GM21526 (cell line): ENCODE measurements around the gene CELSR2.
"Not testable (repeated sequence)": the region's sequence is repeated elsewhere in the genome, so short reads cannot be mapped to it uniquely, and the experiment has no call there.

Experiments
- ATAC-seq: cut with Tn5 transposase; IDR thresholded peaks from one replicate; pipeline ENCODE4 v1.9.1; 2021; ENCODE audit warnings: moderate library complexity; ENCODE audit not compliant: unreplicated experiment, low FRiP score

The CELSR2 gene, protein sequence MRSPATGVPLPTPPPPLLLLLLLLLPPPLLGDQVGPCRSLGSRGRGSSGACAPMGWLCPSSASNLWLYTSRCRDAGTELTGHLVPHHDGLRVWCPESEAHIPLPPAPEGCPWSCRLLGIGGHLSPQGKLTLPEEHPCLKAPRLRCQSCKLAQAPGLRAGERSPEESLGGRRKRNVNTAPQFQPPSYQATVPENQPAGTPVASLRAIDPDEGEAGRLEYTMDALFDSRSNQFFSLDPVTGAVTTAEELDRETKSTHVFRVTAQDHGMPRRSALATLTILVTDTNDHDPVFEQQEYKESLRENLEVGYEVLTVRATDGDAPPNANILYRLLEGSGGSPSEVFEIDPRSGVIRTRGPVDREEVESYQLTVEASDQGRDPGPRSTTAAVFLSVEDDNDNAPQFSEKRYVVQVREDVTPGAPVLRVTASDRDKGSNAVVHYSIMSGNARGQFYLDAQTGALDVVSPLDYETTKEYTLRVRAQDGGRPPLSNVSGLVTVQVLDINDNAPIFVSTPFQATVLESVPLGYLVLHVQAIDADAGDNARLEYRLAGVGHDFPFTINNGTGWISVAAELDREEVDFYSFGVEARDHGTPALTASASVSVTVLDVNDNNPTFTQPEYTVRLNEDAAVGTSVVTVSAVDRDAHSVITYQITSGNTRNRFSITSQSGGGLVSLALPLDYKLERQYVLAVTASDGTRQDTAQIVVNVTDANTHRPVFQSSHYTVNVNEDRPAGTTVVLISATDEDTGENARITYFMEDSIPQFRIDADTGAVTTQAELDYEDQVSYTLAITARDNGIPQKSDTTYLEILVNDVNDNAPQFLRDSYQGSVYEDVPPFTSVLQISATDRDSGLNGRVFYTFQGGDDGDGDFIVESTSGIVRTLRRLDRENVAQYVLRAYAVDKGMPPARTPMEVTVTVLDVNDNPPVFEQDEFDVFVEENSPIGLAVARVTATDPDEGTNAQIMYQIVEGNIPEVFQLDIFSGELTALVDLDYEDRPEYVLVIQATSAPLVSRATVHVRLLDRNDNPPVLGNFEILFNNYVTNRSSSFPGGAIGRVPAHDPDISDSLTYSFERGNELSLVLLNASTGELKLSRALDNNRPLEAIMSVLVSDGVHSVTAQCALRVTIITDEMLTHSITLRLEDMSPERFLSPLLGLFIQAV (N-terminal part only)

GRCh38 chr1:109248797-109249629 is at the start of gene CELSR2:
Gene CELSR2 (plus strand): TSS chr1:109249539. CDS start chr1:109250080, 541 bp downstream.
- ATAC-seq = peak; percentile 77

GRCh38 chr1:109199710-109200109 is 49.6 kb upstream of the CELSR2 start:
- ATAC-seq = no peak

- ATAC-seq = no peak
These were observed 48.1 kb upstream of the CELSR2 start for GRCh38 chr1:109201123-109201703.

DNA sequence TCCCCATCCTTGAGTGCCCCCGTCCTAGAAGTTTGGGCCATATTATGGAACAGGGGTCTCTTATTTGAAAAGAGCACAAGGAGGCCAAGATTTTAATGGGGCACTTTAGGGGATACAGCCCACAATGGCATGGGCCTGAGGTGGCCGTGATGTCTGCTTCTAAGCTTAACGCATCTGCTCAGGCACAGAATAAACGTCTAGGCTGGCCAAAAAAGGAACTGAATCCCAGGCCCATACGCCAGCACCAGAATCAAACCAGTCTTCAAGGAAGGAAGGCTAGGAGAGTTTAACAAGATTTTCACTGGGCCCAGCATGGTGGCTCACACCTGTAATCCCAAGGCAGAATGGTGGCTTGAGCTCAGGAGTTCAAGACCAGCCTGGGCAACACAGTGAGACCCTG is 44.9 kb upstream of the CELSR2 start:
- no peak for ATAC-seq

- no peak for ATAC-seq
These were observed 43.0 kb upstream of the CELSR2 start for GRCh38 chr1:109206339-109206738.

DNA sequence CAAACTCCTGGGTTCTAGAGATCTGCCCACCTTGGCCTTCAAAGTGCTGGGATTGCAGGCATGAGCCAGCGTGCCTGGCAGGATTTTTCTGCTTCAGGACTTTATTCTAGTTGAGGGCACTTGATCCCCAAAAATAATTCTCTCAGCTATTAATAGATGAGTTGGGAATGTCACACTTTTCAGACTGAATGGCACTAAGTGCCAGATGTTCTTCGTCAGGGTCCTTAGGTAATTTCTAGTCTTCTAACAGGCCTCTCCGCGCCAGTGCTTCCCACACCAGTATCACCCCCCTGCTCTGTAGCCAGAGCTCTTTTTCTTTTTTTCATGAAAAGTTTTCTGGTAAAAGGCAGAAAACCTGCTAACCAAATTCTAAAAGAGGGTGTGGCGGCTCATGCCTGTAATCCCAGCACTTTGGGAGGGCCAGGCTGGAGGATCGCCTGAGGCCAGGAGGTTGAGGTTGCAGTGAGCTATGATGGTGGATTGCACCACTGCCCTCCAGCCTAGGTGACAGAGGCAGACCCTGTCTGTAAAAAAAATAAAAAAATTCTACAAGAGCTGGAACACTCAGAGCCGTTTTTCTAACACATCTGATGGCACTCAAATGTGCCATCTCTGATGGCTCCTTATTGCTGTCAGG is 41.8 kb upstream of the CELSR2 start:
- ATAC-seq = no peak

- no peak for ATAC-seq
These were observed 40.9 kb upstream of the CELSR2 start for GRCh38 chr1:109208394-109208793.

- no peak for ATAC-seq
These were observed 40.4 kb upstream of the CELSR2 start for GRCh38 chr1:109208836-109209463.

DNA sequence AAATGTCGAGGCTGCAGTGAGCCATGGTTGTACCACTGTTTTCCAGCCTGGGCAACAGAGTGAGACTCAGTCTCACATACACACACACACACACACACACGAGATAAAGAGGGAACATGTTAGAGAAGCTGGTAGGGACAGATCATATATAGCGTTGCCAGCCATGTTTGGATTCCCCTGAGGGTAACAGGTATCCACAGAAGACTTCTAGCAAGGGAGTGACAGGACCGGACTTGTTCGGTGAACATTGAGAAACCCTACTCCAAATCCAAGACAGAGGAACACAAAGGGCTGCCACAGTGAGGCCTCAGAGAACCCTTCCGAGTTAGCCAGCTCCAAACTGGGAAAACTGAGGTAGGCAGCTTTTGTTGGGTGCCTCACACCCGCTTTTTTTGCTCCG is 39.3 kb upstream of the CELSR2 start:
- ATAC-seq = no peak

GRCh38 chr1:109213345-109213823 is 36.0 kb upstream of the CELSR2 start:
- ATAC-seq = no peak

DNA sequence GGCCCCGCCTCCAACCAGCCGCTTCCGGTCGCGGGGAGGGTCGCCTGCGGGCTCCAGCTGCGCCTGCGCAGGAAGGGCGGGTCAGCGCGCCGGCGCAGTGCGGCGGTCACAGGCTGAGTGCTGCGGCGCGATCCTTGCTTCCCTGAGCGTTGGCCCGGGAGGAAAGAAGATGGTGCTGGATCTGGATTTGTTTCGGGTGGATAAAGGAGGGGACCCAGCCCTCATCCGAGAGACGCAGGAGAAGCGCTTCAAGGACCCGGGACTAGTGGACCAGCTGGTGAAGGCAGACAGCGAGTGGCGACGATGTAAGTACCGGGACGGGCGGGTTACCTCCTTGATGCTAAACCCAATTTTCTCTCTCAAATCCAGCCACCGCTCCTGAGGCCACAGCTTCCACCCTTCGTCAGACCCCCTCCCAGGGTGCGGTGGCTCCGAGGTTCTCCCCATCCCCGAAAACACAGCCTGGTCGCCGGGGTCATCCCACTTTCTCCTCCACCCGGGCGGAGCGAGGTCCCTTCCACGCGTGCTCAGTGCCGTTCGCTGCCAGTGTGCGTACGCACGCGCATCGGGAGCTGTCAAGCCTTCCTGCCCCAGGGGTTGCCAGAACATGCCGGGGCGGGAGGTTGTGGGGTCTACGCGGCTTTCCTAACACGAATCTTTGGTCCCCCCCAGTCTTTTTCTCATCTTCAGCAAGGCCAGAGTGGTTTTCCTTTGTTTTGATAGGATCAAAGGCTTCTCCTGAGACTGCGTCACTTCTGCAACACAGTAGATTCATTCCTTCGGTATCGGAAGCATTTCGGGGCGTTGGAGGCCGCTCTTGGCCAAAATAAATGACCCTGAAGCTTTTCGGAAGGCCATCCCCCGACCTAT is 35.3 kb upstream of the CELSR2 start, which contains the start of gene SARS1:
SARS1 (plus strand) TSS at position 95 of the 870 bp plus-strand sequence; CDS start at position 170, 75 bp downstream.
- ATAC-seq = peak; percentile 75

DNA sequence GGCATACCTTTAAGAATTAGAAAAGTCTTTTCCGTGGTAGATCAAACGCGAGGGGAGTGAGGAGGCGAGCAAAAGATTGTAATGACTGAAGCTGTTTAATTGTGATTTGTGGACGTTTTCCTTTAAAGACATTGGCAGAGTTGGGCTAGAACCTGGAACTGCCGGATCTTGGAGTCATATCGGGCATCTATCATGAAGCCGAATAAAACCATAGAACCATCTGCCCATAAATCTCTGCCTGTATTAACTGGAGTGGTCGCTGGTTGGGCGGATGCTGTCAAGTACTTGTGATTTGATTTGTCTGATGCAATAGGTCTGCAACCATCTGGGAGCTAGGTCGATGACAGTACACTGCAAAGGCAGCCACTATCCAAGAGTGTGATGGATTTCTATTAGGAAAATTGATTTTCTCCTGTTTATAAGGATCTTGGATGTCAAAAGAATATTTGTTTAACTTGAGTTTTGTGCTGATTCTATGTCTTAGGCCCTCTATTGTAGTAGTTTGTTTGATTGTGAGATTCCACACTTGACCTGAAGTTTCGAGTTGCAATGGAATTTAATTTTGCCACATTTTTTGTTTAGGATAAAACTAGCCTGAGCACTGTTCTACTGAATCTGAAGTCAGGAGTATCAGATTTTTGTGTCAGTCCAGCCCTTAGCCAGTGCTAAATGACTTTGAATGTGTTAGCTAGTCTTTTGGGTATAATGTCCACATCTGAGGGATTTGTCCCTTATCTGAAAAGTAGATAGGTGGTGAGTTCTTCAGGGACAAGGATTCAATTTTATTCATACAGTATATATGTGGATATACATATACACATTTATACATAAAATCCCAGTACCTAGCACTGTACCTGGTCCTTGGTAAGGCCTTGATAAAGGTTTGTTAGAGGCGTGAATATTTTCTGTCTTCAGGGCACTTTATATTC is 34.4 kb upstream of the CELSR2 start:
- ATAC-seq = no peak

DNA sequence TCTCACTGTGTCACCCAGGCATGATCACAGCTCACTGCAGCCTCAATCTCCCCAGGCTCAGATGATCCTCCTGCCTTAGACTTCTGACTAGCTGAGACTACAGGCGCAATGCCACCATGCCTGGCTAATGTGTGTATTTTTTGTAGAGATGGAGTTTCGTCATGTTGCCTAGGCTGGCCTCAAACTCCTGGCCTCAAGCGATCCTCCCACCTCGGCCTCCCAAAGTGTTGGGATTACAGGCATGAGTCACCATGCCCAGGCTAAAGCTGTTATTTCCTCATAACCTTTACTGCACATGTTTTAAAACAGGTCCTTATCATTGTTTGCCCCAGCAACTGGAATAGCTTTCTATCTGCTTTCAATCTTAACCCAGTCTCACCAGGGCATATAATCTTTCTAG is 32.7 kb upstream of the CELSR2 start:
- ATAC-seq = no peak

DNA sequence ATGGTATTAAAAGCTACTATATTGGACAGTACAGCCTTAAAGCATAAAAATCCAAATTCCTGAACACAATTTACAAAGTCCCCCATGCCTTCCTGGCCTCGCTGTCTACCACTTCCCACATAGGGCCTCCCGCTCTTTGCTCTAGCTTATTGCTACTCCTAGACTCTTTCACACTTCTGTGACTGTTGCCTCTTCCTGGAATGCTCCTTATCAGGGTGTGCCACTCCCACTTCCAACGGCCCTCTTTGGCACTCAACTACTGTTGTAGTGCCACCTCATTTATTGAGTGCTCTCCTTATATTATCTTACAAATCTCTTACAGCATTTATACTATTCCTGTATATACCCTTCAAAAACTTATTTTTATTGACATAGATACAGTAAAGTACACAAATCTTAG is 30.8 kb upstream of the CELSR2 start:
- no peak for ATAC-seq

GRCh38 chr1:109221201-109221600 is 28.1 kb upstream of the CELSR2 start:
- not testable (repeated sequence) for ATAC-seq

DNA sequence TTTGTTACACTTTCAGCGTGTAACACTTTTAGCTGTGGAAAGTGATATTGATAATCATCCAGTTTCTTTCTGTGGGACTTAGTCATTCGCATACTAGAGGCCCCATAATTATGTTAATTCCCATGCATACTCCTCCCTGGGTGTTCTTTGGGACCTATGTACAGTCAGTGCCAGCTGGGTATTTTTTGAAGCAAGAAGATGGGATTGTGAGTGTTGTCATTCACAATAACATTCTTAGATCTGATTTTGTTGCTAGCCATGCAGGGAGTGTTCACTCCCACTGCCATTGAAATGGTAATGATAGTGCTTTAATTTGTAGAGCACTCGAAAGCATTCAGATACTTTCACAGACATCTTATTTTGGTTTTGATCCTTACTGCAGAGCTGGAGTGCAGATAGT is 24.0 kb upstream of the CELSR2 start:
- no peak for ATAC-seq
